Breast epithelium (tissue), 3 donors: ENCODE measurements around the gene C11orf98.

ENCODE experiments used
- POLR2A ChIP-seq: fragments of 450-650 bp; IDR thresholded peaks from one replicate; pipeline ENCODE4 v1.6.1; 2016; ENCODE audit warnings: antibody characterized with exemption, mild to moderate bottlenecking, moderate library complexity
- POLR2AphosphoS5 ChIP-seq, 3 donors: sonication (generic); formaldehyde crosslinking; IDR thresholded peaks; one replicate each; pipeline ENCODE4 v1.6.1; 2017; ENCODE audit warnings: antibody characterized with exemption in 3 of 3
- TF ChIP-seq, protein P1 (sequence below), 3 donors: fragments of 450-650 bp; IDR thresholded peaks; one replicate each; pipeline ENCODE4 v1.5.1; 2016 to 2017; ENCODE audit warnings: antibody characterized with exemption in 3 of 3, mild to moderate bottlenecking in 3 of 3, moderate library complexity in 3 of 3

DNA sequence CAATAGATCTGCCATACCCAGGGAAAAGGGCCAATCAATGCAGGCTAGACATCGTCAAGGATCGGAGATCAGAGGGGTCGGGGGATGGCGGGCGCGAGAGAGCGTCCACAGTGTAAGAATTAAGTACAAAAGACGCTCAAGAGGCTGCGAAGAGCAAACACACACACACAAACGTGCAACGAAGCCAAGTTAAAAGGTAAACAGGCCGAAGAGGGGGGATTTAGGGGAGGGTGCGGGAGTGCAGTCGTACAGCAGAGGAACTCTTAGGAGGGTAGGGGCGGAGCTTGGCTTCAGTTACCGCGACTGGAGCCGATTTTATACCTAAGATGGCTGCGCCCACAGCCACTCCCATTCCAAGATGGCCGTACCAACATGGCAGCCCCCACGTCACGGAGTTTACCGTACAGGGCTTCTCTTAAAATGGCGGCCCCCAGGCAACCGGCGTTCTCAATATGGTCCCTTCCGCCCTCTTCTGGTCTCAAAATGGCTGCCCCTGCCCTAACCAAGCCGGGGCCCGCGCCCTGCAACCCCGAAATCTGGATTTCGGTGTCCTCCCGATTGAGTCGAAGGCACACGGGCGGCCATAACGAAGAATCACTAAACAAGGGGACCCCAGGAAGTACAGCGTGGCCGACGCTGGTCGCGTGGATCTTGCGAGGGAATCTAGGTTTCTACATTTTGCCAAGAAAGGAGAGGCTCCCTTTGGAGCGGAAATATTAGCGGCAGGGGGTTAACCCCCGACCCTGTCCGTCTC, 44.4 kb upstream of the C11orf98 start:
- TF ChIP-seq, protein P1, sequence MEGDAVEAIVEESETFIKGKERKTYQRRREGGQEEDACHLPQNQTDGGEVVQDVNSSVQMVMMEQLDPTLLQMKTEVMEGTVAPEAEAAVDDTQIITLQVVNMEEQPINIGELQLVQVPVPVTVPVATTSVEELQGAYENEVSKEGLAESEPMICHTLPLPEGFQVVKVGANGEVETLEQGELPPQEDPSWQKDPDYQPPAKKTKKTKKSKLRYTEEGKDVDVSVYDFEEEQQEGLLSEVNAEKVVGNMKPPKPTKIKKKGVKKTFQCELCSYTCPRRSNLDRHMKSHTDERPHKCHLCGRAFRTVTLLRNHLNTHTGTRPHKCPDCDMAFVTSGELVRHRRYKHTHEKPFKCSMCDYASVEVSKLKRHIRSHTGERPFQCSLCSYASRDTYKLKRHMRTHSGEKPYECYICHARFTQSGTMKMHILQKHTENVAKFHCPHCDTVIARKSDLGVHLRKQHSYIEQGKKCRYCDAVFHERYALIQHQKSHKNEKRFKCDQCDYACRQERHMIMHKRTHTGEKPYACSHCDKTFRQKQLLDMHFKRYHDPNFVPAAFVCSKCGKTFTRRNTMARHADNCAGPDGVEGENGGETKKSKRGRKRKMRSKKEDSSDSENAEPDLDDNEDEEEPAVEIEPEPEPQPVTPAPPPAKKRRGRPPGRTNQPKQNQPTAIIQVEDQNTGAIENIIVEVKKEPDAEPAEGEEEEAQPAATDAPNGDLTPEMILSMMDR (IDR thresholded peaks at IDR 0.05), result peak in 1 of 3 donors; percentile 6
- TF ChIP-seq POLR2A (peak; percentile 89), POLR2AphosphoS5 (IDR thresholded peaks at IDR 0.05) (peak; percentile 80 to 91 (median 84))
